ENCODE results near the gene NSMCE4A.

NSMCE4A gene

DNA sequence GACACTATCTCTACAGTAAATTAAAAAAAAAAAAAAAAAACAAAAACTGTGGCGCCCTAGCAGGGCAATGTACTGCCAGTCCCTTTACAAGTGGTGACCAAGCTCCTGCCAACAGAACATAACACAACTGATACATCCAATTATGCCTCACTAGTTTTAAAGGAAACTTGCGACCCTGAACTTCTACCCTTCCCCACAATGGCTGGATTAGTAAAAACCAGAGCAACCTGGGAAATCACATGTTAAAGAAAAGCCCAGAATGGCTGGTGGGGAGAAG lies 63.7 kb downstream of the NSMCE4A start:
- intact Hi-C loops (cut with DNase I), result no loop called here
- DNase-seq, result no peak

DNA sequence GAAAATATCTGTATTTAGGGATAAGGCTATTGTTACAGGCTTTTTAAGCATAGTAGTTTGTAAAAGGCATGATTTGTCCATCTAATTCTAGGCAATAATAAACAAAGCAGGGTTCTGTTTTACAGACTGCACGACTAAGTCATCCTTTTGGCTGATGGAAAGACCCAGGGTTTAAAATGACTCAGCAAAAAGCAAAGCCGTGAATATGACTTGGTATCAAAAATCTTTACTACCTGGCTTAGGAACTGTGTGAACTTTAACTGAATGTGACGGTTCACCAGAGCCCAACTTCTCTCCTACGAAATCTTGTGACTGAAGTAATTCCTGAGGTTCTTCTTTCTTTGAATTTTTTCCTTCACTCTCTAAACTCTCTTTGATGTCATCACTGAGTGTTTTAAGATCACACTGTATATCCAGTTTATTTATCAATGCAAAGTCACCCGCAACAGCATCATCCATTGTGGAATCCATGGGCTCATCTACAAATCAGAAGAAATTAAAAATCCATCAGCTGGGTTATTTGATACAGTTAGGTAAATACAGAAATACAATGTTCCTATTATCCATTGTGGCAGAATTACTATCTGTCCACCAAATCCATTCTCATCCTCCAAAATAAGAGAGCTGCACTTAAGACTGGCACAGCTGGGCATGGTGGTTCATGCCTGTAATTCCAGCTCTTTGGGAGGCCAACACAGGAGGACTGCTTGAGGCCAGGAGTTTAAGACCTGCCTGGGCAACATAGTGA lies 64.2 kb downstream of the NSMCE4A start:
- DNase-seq, result peak in 9 of 42 donors; percentile 20 to 71 (median 30)
- intact Hi-C loops (cut with DNase I), result no loop called here
